SU-DHL-6 (cell line): ENCODE measurements around the gene MFSD1.

ENCODE experiments used
- H2AFZ ChIP-seq: fragments of 200-600 bp; sonication (generic); 2 replicates; pipeline ENCODE4 v1.6.1; 2014; ENCODE audit warnings: low read depth, mild to moderate bottlenecking, moderate library complexity, mixed read lengths, antibody characterized with exemption, low read length; ENCODE audit not compliant: severe bottlenecking
- H3F3A ChIP-seq: fragments of 200-600 bp; shearing (Covaris generic); 2 replicates; pipeline ENCODE4 v1.6.0; 2016; ENCODE audit warnings: antibody characterized with exemption, mild to moderate bottlenecking; ENCODE audit not compliant: insufficient read depth
- H3K27ac ChIP-seq: fragments of 200-600 bp; sonication (generic); 2 replicates; pipeline ENCODE4 v1.5.1; 2016; ENCODE audit warnings: low read depth, mild to moderate bottlenecking, low read length, moderate library complexity, mixed read lengths
- H3K27me3 ChIP-seq: fragments of 200-600 bp; sonication (generic), shearing (Covaris generic); 2 replicates; pipeline ENCODE4 v1.6.0; 2014; ENCODE audit warnings: mild to moderate bottlenecking, low read length
- H3K36me3 ChIP-seq: fragments of 200-600 bp; sonication (generic); 2 replicates; pipeline ENCODE4 v1.6.1; 2014; ENCODE audit warnings: mild to moderate bottlenecking, low read length, mixed read lengths
- H3K4me2 ChIP-seq: fragments of 300-600, 200-600 bp; shearing (Covaris generic), sonication (generic); 2 replicates; pipeline ENCODE4 v1.6.0; 2014; ENCODE audit warnings: low read length, low read depth, mild to moderate bottlenecking; ENCODE audit not compliant: poor library complexity, severe bottlenecking
- H3K4me3 ChIP-seq: fragments of 200-600 bp; sonication (generic); 2 replicates; pipeline ENCODE4 v1.5.1; 2014; ENCODE audit warnings: antibody characterized with exemption, low read length, mild to moderate bottlenecking, mixed read lengths; ENCODE audit not compliant: insufficient read depth, poor library complexity, severe bottlenecking
- H3K79me2 ChIP-seq: fragments of 200-600 bp; sonication (generic); 2 replicates; pipeline ENCODE4 v1.6.1; 2014; ENCODE audit warnings: mild to moderate bottlenecking, low read length, moderate library complexity; ENCODE audit not compliant: insufficient read depth
- H3K9ac ChIP-seq: fragments of 200-600 bp; sonication (generic); 2 replicates; pipeline ENCODE4 v1.7.0; 2014; ENCODE audit warnings: mild to moderate bottlenecking, low read length
- H3K9me2 ChIP-seq: fragments of 200-600 bp; sonication (generic); replicated peaks from 2 replicates; pipeline ENCODE4 v1.6.1; 2014; ENCODE audit warnings: low read length; ENCODE audit not compliant: insufficient read depth
- H3K9me3 ChIP-seq: fragments of 200-600 bp; sonication (generic); 2 replicates; pipeline ENCODE4 v1.6.1; 2014; ENCODE audit warnings: low read length, mixed read lengths; ENCODE audit not compliant: insufficient read depth
- H4K20me1 ChIP-seq: fragments of 200-600 bp; sonication (generic); 2 replicates; pipeline ENCODE4 v1.6.1; 2014; ENCODE audit warnings: low read depth, mild to moderate bottlenecking, antibody characterized with exemption, low read length, moderate library complexity, mixed read lengths
- CTCF ChIP-seq: fragments of 200-600 bp; sonication (generic); IDR thresholded peaks from one replicate; pipeline ENCODE4 v1.5.1; 2017; ENCODE audit warnings: antibody characterized with exemption, mild to moderate bottlenecking, low read length, moderate library complexity; ENCODE audit not compliant: insufficient read depth, poor library complexity, severe bottlenecking
- EZH2phosphoT487 ChIP-seq: fragments of 200-600 bp; sonication (generic), shearing (Covaris generic); conservative IDR thresholded peaks from 2 replicates; pipeline ENCODE4 v1.6.1; 2018; ENCODE audit warnings: mild to moderate bottlenecking, antibody characterized with exemption, low read length, moderate library complexity, mixed read lengths

MFSD1 gene

GRCh38 chr3:158839966-158840365 lies 38.1 kb downstream of the MFSD1 start:
- Histone ChIP-seq H3K4me2 (no peak overlapping the region), H3K4me3 (no peak overlapping the region), H3K9me2 (no peaks in the 10 kb centered on the region), H3K27me3 (no peaks in the 10 kb centered on the region), H3K27ac (no peak overlapping the region), H3F3A (no peaks in the 10 kb centered on the region), H2AFZ (no peak overlapping the region), H4K20me1 (no peaks in the 10 kb centered on the region), H3K9me3 (no peaks in the 10 kb centered on the region), H3K9ac (no peak overlapping the region), H3K36me3 (no peaks in the 10 kb centered on the region), H3K79me2 (no peaks in the 10 kb centered on the region)
- TF ChIP-seq EZH2phosphoT487: no peak
- TF ChIP-seq CTCF: no peak

- no peaks in the 10 kb centered on the region for H3K79me2 ChIP-seq
- H3K4me3 ChIP-seq: no peak overlapping the region
- no peaks in the 10 kb centered on the region for H3K27me3 ChIP-seq
- no peaks in the 10 kb centered on the region for H3K36me3 ChIP-seq
- no peaks in the 10 kb centered on the region for H4K20me1 ChIP-seq
- no peaks in the 10 kb centered on the region for H3F3A ChIP-seq
- H3K27ac ChIP-seq: no peak overlapping the region
- H3K4me2 ChIP-seq: no peak overlapping the region
- H3K9me2 ChIP-seq: no peaks in the 10 kb centered on the region
- H2AFZ ChIP-seq: no peak overlapping the region
- TF ChIP-seq EZH2phosphoT487 (no peak), CTCF (no peak)
- no peaks in the 10 kb centered on the region for H3K9me3 ChIP-seq
- H3K9ac ChIP-seq: no peak overlapping the region
These were observed 39.5 kb downstream of the MFSD1 start for GRCh38 chr3:158841387-158841786.

- H3K9me2 ChIP-seq: no peaks in the 10 kb centered on the region
- no peaks in the 10 kb centered on the region for H3F3A ChIP-seq
- no peak overlapping the region for H3K27ac ChIP-seq
- no peaks in the 10 kb centered on the region for H3K79me2 ChIP-seq
- no peaks in the 10 kb centered on the region for H3K36me3 ChIP-seq
- no peak overlapping the region for H3K4me2 ChIP-seq
- no peak overlapping the region for H3K4me3 ChIP-seq
- no peaks in the 10 kb centered on the region for H3K27me3 ChIP-seq
- TF ChIP-seq EZH2phosphoT487 (no peak), CTCF (no peak)
- H4K20me1 ChIP-seq: no peaks in the 10 kb centered on the region
- H3K9me3 ChIP-seq: no peaks in the 10 kb centered on the region
- no peak overlapping the region for H2AFZ ChIP-seq
- no peak overlapping the region for H3K9ac ChIP-seq
These were observed 41.1 kb downstream of the MFSD1 start for GRCh38 chr3:158842976-158843375.

GRCh38 chr3:158845765-158846350 lies 44.0 kb downstream of the MFSD1 start:
- H3K9me2 ChIP-seq: no peaks in the 10 kb centered on the region
- H3K79me2 ChIP-seq: no peaks in the 10 kb centered on the region
- no peak overlapping the region for H3K4me2 ChIP-seq
- no peaks in the 10 kb centered on the region for H4K20me1 ChIP-seq
- no peak overlapping the region for H3K9ac ChIP-seq
- no peak overlapping the region for H3K27ac ChIP-seq
- H3K4me3 ChIP-seq: no peak overlapping the region
- no peaks in the 10 kb centered on the region for H3K9me3 ChIP-seq
- TF ChIP-seq CTCF (peak; percentile 69), EZH2phosphoT487 (no peak)
- no peaks in the 10 kb centered on the region for H3F3A ChIP-seq
- no peaks in the 10 kb centered on the region for H3K27me3 ChIP-seq
- H2AFZ ChIP-seq: no peak overlapping the region
- no peaks in the 10 kb centered on the region for H3K36me3 ChIP-seq
